Heart right ventricle (tissue), 16 donors: Measurements from ENCODE around the gene RETN. TPM values are rescaled to one million over a fixed set of nuclear protein-coding genes. Genes with fewer than 3 reads are reported as not detected.

ENCODE experiments used
- ATAC-seq, 8 donors: fragments of 200-7000 bp; cut with Tn5 transposase; one replicate each; pipeline ENCODE4 v1.9.1; 2020; ENCODE audit warnings: mild to moderate bottlenecking in 8 of 8, moderate library complexity in 8 of 8, moderate number of reproducible peaks in 1 of 8
- DNase-seq, 2 donors: peaks; one replicate each; pipeline ENCODE4 v3.0.0-alpha.2; 2020
- H3K27ac ChIP-seq, 10 donors: fragments of 200-600 bp; sonication (generic) in 2 of 10; one replicate each; pipeline versions ENCODE4 v1.5.0 to v1.8.0; 2020 to 2022; ENCODE audit warnings: mild to moderate bottlenecking in 3 of 10
- H3K27me3 ChIP-seq, 7 donors: fragments of 200-600 bp; one replicate each; pipeline ENCODE4 v1.8.0; 2021 to 2022; ENCODE audit warnings: mild to moderate bottlenecking in 2 of 7
- H3K36me3 ChIP-seq, 9 donors: fragments of 200-600 bp; sonication (generic) in 1 of 9; one replicate each; pipeline versions ENCODE4 v1.5.0 to v1.8.0; 2020 to 2022; ENCODE audit warnings: mild to moderate bottlenecking in 2 of 9
- H3K4me1 ChIP-seq, 9 donors: fragments of 200-600 bp; sonication (generic) in 1 of 9; one replicate each; pipeline versions ENCODE4 v1.5.0 to v1.8.0; 2020 to 2022; ENCODE audit warnings: mild to moderate bottlenecking in 4 of 9
- H3K4me3 ChIP-seq, 10 donors: fragments of 200-600 bp; sonication (generic) in 2 of 10; one replicate each; pipeline versions ENCODE4 v1.5.0 to v1.8.0; 2020 to 2022; ENCODE audit warnings: mild to moderate bottlenecking in 7 of 10, moderate library complexity in 2 of 10
- H3K9me3 ChIP-seq, 11 donors: fragments of 200-600 bp in 10 of 11; sonication (generic) in 2 of 11; one replicate each; pipeline versions ENCODE4 v1.5.0 to v1.8.0; 2013 to 2022; ENCODE audit warnings: mild to moderate bottlenecking in 2 of 11, control low read depth in 1 of 11, moderate library complexity in 1 of 11
- WGBS, 2 donors: extraction: QIAGEN DNeasy Blood & Tissue Kit; methylation state at CpG; one replicate each; pipeline ENCODE4 v1.1.7; 2013; ENCODE audit warnings: inconsistent platforms in 1 of 2; 5-methylcytosine and 5-hydroxymethylcytosine counted together
- intact Hi-C, 10 donors: fragments of 100-400 bp; cut with DNase I; formaldehyde crosslinking; loops; one replicate each; pipeline versions ENCODE4 v1.11.1 to v1.14.2; 2022
- polyA plus RNA-seq, 2 donors: library from polyadenylated mRNA; stranded (reverse); fragments of 200-250 nt; gene quantifications; one replicate each; pipeline ENCODE4 v1.2.3, GENCODE V29; 2013
- total RNA-seq, 10 donors: library from RNA; stranded (reverse); fragmentation: NEBNext Ultra II Directional in 3 of 10; extraction: Animal tissue kit (Norgen Biotek cat#: 25700) in 3 of 10; gene quantifications; one replicate each; pipeline versions ENCODE4 v1.2.1 to v1.2.4, GENCODE V29; 2021 to 2023
- TF ChIP-seq, protein P1 (sequence below), 9 donors: fragments of 200-600 bp; sonication (generic) in 2 of 9; IDR thresholded peaks; one replicate each; pipeline versions ENCODE4 v1.5.0 to v1.8.0; 2021 to 2022; ENCODE audit warnings: antibody characterized with exemption in 9 of 9, mild to moderate bottlenecking in 5 of 9, moderate library complexity in 1 of 9
- donor health status: Arrhythmogenic right ventricular cardiomyopathy.
- donor health status: ischemic (EF 13 %, LVEDD 7.1; RV severe dilation, severe dysfunction).
- donor health status: healthy with polysubstance abuse.
- donor health status: DM: no; HTN: yes; CAD: no.
- donor health status: DM: no; HTN: no; CAD: no.
- donor health status: ischemic (EF 25% LVEDD 6.9; RV normal size, moderate dysfunction).
- donor health status: ischemic (EF 25% LVEDD 5.7; RV mildly dilated, moderate dysfunction).
- donor health status: healthy.
- donor health status: DM: yes; HTN: yes; CAD: no.
- donor health status: Ischemic cardiomyopathy.
- donor health status: ischemic (EF 35%, LVEDD 5.7; RV mildly dilated, moderate dysfunction).
- donor health status: nonischemic (EF 11% LVEDD 7.7; RV severe dilation, severe dysfunction).
- donor health status: DM: yes; HTN: yes; CAD: no.
- donor health status: PGD.
- donor health status: ischemic (EF 29% LVEDD 5.4; RV normal size, mild dysfunction).
- donor health status: nonischemic (EF 23%, LVEDD 6.1; RV moderate dilation, normal function).

The RETN gene
- total and polyA plus RNA-seq, 12 donors = 0.51 to 12.6 (median 4.6) TPM; not detected in 8

DNA sequence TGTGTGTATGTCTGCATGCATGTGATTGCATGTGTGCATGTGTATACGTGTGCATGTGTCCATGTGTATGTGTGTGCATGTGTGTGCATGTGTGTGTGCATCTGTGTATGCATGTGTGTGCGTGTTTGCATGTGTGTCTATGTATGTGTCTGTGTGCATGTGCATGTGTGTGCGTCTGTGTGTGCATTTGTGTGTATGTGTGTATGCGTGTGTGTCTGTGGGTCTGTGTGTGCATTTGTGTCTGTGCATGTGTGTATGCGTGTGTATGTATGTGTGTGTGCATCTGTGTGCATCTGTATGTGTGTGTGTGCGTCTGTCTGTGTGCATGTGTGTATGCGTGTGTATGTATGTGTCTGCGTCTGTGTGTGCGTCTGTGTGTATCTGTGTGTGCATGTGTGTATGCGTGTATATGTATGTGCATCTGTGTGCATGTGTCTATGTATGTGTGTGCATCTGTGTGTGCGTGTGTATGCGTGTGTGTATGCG lies 28.9 kb upstream of the RETN start:
- TF ChIP-seq, protein P1, sequence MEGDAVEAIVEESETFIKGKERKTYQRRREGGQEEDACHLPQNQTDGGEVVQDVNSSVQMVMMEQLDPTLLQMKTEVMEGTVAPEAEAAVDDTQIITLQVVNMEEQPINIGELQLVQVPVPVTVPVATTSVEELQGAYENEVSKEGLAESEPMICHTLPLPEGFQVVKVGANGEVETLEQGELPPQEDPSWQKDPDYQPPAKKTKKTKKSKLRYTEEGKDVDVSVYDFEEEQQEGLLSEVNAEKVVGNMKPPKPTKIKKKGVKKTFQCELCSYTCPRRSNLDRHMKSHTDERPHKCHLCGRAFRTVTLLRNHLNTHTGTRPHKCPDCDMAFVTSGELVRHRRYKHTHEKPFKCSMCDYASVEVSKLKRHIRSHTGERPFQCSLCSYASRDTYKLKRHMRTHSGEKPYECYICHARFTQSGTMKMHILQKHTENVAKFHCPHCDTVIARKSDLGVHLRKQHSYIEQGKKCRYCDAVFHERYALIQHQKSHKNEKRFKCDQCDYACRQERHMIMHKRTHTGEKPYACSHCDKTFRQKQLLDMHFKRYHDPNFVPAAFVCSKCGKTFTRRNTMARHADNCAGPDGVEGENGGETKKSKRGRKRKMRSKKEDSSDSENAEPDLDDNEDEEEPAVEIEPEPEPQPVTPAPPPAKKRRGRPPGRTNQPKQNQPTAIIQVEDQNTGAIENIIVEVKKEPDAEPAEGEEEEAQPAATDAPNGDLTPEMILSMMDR (IDR thresholded peaks at IDR 0.05) = no peak
- intact Hi-C loops = no loop called here
- H3K27me3 ChIP-seq = peaks cover 4 to 42% (median 27%) of the 10 kb centered on the region in 7 donors
- H3K27ac ChIP-seq = no peak overlapping the region
- 96 to 97% methylated on average over 13 of the region's 13 CpGs for WGBS, 2 donors
- DNase-seq = no peak
- ATAC-seq = no peak
- H3K4me1 ChIP-seq = peaks cover 0 to 26% (median 3%) of the 10 kb centered on the region in 9 donors
- H3K36me3 ChIP-seq = peaks cover 0 to 20% (median 0%) of the 10 kb centered on the region in 9 donors
- no peak overlapping the region for H3K4me3 ChIP-seq
- no peaks in the 10 kb centered on the region for H3K9me3 ChIP-seq

DNA sequence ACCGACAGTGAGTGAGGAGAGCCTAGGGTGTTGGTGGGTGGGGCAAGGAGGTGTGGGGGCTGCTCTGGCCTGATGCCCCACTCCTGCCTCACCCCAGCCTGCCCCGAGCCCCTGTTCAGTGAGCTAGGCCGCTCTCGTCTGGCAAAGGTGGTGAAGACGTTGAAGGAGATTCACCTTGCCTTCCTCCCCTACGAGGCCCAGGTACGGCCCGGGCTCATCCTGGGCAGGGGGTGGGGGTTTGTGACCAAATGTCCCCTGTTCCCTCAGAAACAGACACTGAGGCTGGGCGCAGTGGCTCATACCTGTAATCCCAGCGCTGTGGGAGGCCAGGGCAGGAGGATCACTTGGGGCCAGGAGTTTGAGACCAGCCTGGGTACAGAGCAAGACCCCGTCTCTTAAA lies 28.0 kb upstream of the RETN start:
- Histone ChIP-seq H3K36me3 (peaks cover 0 to 20% (median 0%) of the 10 kb centered on the region in 9 donors), H3K27ac (no peak overlapping the region), H3K27me3 (peaks cover 4 to 42% (median 27%) of the 10 kb centered on the region in 7 donors), H3K9me3 (no peaks in the 10 kb centered on the region), H3K4me1 (peaks cover 0 to 26% (median under 1%) of the 10 kb centered on the region in 9 donors), H3K4me3 (no peak overlapping the region)
- ATAC-seq = no peak
- TF ChIP-seq, protein P1 (IDR thresholded peaks at IDR 0.05) = no peak
- WGBS, 2 donors = 86 to 95% methylated on average over 11 of the region's 11 CpGs
- intact Hi-C loops = no loop called here
- DNase-seq = no peak

DNA sequence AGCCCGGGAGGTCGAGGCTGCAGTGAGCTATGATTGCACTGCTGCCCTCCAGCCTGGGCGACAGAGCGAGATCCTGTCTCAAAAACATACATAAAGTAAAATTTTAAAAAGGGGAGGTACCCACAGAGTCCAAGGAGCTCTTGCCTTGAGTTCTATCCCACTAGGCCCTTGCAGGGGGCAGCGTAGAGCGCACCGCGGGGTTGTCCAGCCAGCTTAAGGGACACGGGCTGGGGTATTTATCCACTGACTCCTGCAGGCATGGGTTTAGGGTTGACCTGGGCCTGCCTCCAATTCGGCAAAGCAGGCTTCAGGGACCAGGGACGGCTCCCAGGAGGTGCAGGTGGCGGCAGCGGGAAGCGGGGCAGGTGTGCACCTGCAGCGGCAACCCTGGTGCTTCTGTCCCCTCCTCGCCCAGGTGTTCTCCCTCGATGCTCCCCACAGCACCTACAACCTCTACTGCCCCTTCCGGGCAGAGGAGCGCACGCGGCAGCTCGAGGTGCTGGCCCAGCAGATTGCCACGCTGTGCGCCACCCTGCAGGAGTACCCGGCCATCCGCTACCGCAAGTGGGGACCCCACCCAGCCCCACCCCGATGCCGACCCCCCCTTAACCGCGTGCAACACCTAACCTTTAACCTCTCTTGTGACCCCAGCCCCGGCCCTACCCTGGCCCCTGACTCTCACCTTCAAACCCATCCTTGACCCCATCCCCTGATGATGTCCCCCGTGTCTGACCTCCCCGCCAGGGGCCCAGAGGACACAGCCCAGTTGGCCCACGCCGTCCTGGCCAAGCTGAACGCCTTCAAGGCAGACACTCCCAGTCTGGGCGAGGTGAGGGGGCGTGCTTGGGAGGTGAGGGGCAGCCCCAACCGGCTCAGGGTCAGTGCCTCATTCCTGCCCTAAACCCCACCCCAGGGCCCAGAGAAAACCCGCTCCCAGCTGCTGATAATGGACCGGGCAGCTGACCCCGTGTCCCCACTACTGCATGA lies 27.3 kb upstream of the RETN start:
- Histone ChIP-seq H3K27me3 (peaks cover 4 to 39% (median 29%) of the 10 kb centered on the region in 7 donors), H3K9me3 (no peaks in the 10 kb centered on the region), H3K27ac (no peak overlapping the region), H3K36me3 (peaks cover 0 to 26% (median 0%) of the 10 kb centered on the region in 9 donors), H3K4me3 (no peak overlapping the region), H3K4me1 (peaks cover 0 to 18% (median 0%) of the 10 kb centered on the region in 9 donors)
- ATAC-seq = no peak
- no peak for DNase-seq
- TF ChIP-seq, protein P1 (IDR thresholded peaks at IDR 0.05) = no peak
- intact Hi-C loops = no loop called here
- WGBS, 2 donors = 82 to 87% methylated on average over 43 of the region's 43 CpGs

DNA sequence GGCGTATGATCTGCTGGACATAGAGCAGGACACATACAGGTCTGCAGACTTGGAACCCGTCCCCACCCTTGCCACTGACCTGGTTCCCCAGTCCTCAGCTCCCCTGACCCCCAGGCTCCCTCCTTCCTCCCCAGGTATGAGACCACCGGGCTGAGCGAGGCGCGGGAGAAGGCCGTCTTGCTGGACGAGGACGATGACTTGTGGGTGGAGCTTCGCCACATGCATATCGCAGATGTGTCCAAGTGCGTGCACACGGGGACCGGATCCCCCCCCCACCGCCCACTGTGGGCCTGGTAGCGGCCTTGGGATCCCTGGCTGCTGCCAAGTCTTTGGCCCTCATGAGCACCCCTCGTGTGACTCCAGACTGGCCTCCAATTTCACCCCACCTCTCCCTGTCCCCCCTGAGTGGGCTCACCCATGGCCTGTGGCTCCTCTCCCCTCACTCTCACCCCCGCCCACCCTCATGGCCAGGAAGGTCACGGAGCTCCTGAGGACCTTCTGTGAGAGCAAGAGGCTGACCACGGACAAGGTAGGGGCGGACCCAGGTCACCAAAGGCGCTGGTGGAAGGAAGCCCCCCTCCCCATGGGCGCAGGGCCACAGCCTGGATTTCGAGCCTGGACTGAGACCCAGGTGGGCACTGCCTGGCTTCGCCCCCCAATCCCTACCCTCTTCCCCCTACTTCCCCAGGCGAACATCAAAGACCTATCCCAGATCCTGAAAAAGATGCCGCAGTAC lies 26.4 kb upstream of the RETN start:
- 89 to 90% methylated on average over 27 of the region's 27 CpGs for WGBS, 2 donors
- H3K4me3 ChIP-seq = no peak overlapping the region

More for the DNA sequence above, 26.4 kb upstream of the RETN start:
- H3K36me3 ChIP-seq = peaks cover 0 to 33% (median 0%) of the 10 kb centered on the region in 9 donors
- H3K27me3 ChIP-seq = peaks cover 4 to 39% (median 25%) of the 10 kb centered on the region in 7 donors
- TF ChIP-seq, protein P1 (IDR thresholded peaks at IDR 0.05) = no peak
- intact Hi-C loops = no loop called here
- H3K9me3 ChIP-seq = no peaks in the 10 kb centered on the region
- H3K4me1 ChIP-seq = peaks cover 0 to 16% (median 0%) of the 10 kb centered on the region in 9 donors
- DNase-seq = no peak
- H3K27ac ChIP-seq = no peak overlapping the region
- ATAC-seq = no peak
